SK-N-MC (cell line): Measurements from ENCODE around the gene NUP50.

Experiments used
- EZH2 ChIP-seq: fragments of 200-600 bp; sonication (generic); IDR thresholded peaks from one replicate; pipeline ENCODE4 v1.6.1; 2017; ENCODE audit warnings: antibody characterized with exemption
- FOXP2 ChIP-seq: optimal IDR thresholded peaks from 2 replicates; pipeline ENCODE3; 2011; ENCODE audit warnings: mild to moderate bottlenecking, moderate library complexity; ENCODE audit not compliant: insufficient read depth; ENCODE audit errors: extremely low read length, control extremely low read depth
- POLR2AphosphoS5 ChIP-seq: IDR thresholded peaks from 2 replicates; pipeline ENCODE4 v1.6.1; 2012; ENCODE audit warnings: mild to moderate bottlenecking, low read depth, low read length, borderline replicate concordance

GRCh38 chr22:45212992-45213751 lies 49.4 kb downstream of the NUP50 start:
- TF ChIP-seq EZH2 (no peak), POLR2AphosphoS5 (no peak), FOXP2 (no peak)
